Measurements from ENCODE around the gene CYLD. TPM values are rescaled to one million over a fixed set of nuclear protein-coding genes. Genes with fewer than 3 reads are reported as not detected.

The CYLD gene
- total RNA-seq, 2 donors from 2014 or later = 28.1 to 30.2 TPM

GRCh38 chr16:50834701-50835100 lies 92.8 kb downstream of the CYLD start:
- TF ChIP-seq POLR2A (IDR thresholded peaks at IDR 0.05) (no peak), POLR2AphosphoS5 (IDR thresholded peaks at IDR 0.05) (no peak), CTCF (IDR thresholded peaks at IDR 0.05) (no peak)
- Histone ChIP-seq H3K27me3 (replicated peaks; ENCODE audit: insufficient read depth) (no peaks in the 10 kb centered on the region), H3K4me3 (no peak overlapping the region)

GRCh38 chr16:50835358-50836060 lies 93.6 kb downstream of the CYLD start:
- DNase-seq (ENCODE audit: low spot score) = no peak
- no peaks in the 10 kb centered on the region for H3K36me3 ChIP-seq
- no peak overlapping the region for H3K4me3 ChIP-seq
- H3K27me3 ChIP-seq (replicated peaks; ENCODE audit: insufficient read depth) = no peaks in the 10 kb centered on the region
- no peaks in the 10 kb centered on the region for H3K9me3 ChIP-seq
- WGBS = 36% methylated on average over 10 of the region's 10 CpGs
- no peak for TF ChIP-seq CTCF (IDR thresholded peaks at IDR 0.05)
- intact Hi-C loops (cut with DNase I) = no loop called here
- no peaks in the 10 kb centered on the region for H3K4me1 ChIP-seq (replicated peaks)
- no peak overlapping the region for H3K27ac ChIP-seq

More at GRCh38 chr16:50834701-50835100, 92.8 kb downstream of the CYLD start:
- Histone ChIP-seq H3K27ac (no peak overlapping the region), H3K9me3 (no peaks in the 10 kb centered on the region), H3K36me3 (no peaks in the 10 kb centered on the region), H3K4me1 (replicated peaks) (no peaks in the 10 kb centered on the region)
- intact Hi-C loops (cut with DNase I) = no loop called here
- 92% methylated on average over 4 of the region's 4 CpGs for WGBS
- DNase-seq (ENCODE audit: low spot score) = no peak

DNA sequence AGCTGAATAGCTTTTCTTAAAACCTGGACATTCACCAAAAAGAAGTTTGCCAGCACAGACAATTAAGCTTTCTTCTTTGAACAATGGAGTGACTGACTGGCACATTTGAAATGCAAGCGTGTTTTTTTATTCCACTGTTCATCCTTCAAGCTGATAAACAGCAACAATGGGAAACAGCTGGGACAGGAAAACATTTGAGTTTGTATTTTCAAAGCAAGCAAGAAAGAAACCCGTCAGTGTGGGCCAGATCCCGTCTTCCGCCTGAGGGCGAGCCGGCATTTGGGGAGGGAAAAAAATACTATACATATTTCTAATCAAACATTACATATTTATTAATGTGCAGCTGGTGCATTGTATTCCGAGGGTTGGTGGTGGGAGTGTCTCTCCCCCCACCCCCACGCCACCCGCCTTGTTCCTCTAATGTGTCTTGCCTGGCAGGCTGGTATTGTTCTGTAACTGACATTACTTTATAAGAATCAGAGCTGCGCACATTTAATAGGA lies 94.3 kb downstream of the CYLD start:
- Histone ChIP-seq H3K27ac (no peak overlapping the region), H3K4me3 (no peak overlapping the region), H3K4me1 (replicated peaks) (no peaks in the 10 kb centered on the region), H3K9me3 (no peaks in the 10 kb centered on the region), H3K36me3 (no peaks in the 10 kb centered on the region), H3K27me3 (replicated peaks; ENCODE audit: insufficient read depth) (no peaks in the 10 kb centered on the region)
- TF ChIP-seq CTCF (IDR thresholded peaks at IDR 0.05) (no peak), POLR2A (IDR thresholded peaks at IDR 0.05) (no peak), POLR2AphosphoS5 (IDR thresholded peaks at IDR 0.05) (no peak)
- 37% methylated on average over 10 of the region's 10 CpGs for WGBS
- DNase-seq (ENCODE audit: low spot score) = no peak
- intact Hi-C loops (cut with DNase I) = no loop called here

DNA sequence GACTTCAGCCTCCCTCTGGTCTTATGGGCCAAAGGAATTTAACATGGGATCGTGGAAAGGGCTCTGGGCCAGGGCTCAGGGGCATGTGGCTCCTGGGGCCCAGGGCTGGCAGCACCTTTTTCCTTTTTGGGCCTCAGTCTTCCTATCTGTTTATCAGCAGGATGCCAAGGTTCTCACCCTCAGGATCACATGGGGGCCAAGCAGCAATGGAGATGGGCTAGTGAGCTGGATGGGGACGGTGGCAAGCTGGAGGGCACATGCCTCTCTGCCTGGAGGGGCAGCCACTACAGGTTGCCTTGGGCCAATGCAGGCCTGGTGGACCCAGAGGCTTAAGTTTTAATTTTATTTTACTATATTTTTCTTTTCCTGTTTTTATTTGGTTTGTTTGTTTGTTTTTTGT lies 95.4 kb downstream of the CYLD start:
- intact Hi-C loops (cut with DNase I) = no loop called here
- peaks cover under 1% of the 10 kb centered on the region for H3K27me3 ChIP-seq (replicated peaks; ENCODE audit: insufficient read depth)
- no peak overlapping the region for H3K4me3 ChIP-seq
- TF ChIP-seq CTCF (IDR thresholded peaks at IDR 0.05) (no peak), POLR2AphosphoS5 (IDR thresholded peaks at IDR 0.05) (no peak)
- DNase-seq (ENCODE audit: low spot score) = no peak
- WGBS = 88% methylated on average over 2 of the region's 2 CpGs
- H3K4me1 ChIP-seq (replicated peaks) = no peaks in the 10 kb centered on the region
- no peaks in the 10 kb centered on the region for H3K36me3 ChIP-seq
- no peaks in the 10 kb centered on the region for H3K9me3 ChIP-seq
- H3K27ac ChIP-seq = no peak overlapping the region

GRCh38 chr16:50838165-50838564 lies 96.3 kb downstream of the CYLD start:
- intact Hi-C loops (cut with DNase I) = no loop called here
- peaks cover 4% of the 10 kb centered on the region for H3K27me3 ChIP-seq (replicated peaks; ENCODE audit: insufficient read depth)
- no peak overlapping the region for H3K27ac ChIP-seq
- 73% methylated on average over 2 of the region's 2 CpGs for WGBS
- H3K4me3 ChIP-seq = no peak overlapping the region
- no peaks in the 10 kb centered on the region for H3K36me3 ChIP-seq
- no peaks in the 10 kb centered on the region for H3K4me1 ChIP-seq (replicated peaks)
- DNase-seq (ENCODE audit: low spot score) = no peak
- H3K9me3 ChIP-seq = no peaks in the 10 kb centered on the region
- no peak for TF ChIP-seq CTCF (IDR thresholded peaks at IDR 0.05)
- no peak for TF ChIP-seq POLR2A (IDR thresholded peaks at IDR 0.05)

All from prostate gland (tissue), 2 donors.